GM10847 (cell line): Measurements from ENCODE around the gene ABCA4.

Experiments
- POLR2A ChIP-seq: IDR thresholded peaks from 2 replicates; pipeline ENCODE4 v1.6.1; 2011; ENCODE audit not compliant: insufficient read length; ENCODE audit errors: extremely low read depth

ABCA4 gene

GRCh38 chr1:94110946-94111740, 9.8 kb downstream of the ABCA4 start:
- no peak for TF ChIP-seq POLR2A

GRCh38 chr1:94110021-94110761, 10.8 kb downstream of the ABCA4 start:
- no peak for TF ChIP-seq POLR2A

- TF ChIP-seq POLR2A = no peak
These were observed 11.5 kb downstream of the ABCA4 start for GRCh38 chr1:94109478-94109877.

GRCh38 chr1:94107141-94107540, 13.8 kb downstream of the ABCA4 start:
- TF ChIP-seq POLR2A = no peak

GRCh38 chr1:94106716-94107115, 14.2 kb downstream of the ABCA4 start:
- no peak for TF ChIP-seq POLR2A

GRCh38 chr1:94105957-94106529, 14.9 kb downstream of the ABCA4 start:
- no peak for TF ChIP-seq POLR2A

- TF ChIP-seq POLR2A = no peak
These were observed 15.4 kb downstream of the ABCA4 start for GRCh38 chr1:94105581-94105952.

GRCh38 chr1:94104776-94105580, 16.0 kb downstream of the ABCA4 start:
- no peak for TF ChIP-seq POLR2A

GRCh38 chr1:94104127-94104684, 16.7 kb downstream of the ABCA4 start:
- no peak for TF ChIP-seq POLR2A

- no peak for TF ChIP-seq POLR2A
These were observed 17.3 kb downstream of the ABCA4 start for GRCh38 chr1:94103608-94104007.

GRCh38 chr1:94101613-94102525, 19.1 kb downstream of the ABCA4 start:
- TF ChIP-seq POLR2A = no peak

- TF ChIP-seq POLR2A = no peak
These were observed 19.9 kb downstream of the ABCA4 start for GRCh38 chr1:94100785-94101612.

- no peak for TF ChIP-seq POLR2A
These were observed 20.7 kb downstream of the ABCA4 start for GRCh38 chr1:94100129-94100784.
